NAMALWA (cell line): ENCODE measurements around the gene ATG9B.
A peak's percentile ranks its signal among the peaks of the same experiment; 100 is the strongest.
"Not testable (repeated sequence)": the region's sequence is repeated elsewhere in the genome, so short reads cannot be mapped to it uniquely, and the experiment has no call there.

Source experiments
- DNase-seq: peaks from one replicate; pipeline ENCODE4 v3.0.0-alpha.2; 2015; ENCODE audit warnings: low spot score

ATG9B gene

DNA sequence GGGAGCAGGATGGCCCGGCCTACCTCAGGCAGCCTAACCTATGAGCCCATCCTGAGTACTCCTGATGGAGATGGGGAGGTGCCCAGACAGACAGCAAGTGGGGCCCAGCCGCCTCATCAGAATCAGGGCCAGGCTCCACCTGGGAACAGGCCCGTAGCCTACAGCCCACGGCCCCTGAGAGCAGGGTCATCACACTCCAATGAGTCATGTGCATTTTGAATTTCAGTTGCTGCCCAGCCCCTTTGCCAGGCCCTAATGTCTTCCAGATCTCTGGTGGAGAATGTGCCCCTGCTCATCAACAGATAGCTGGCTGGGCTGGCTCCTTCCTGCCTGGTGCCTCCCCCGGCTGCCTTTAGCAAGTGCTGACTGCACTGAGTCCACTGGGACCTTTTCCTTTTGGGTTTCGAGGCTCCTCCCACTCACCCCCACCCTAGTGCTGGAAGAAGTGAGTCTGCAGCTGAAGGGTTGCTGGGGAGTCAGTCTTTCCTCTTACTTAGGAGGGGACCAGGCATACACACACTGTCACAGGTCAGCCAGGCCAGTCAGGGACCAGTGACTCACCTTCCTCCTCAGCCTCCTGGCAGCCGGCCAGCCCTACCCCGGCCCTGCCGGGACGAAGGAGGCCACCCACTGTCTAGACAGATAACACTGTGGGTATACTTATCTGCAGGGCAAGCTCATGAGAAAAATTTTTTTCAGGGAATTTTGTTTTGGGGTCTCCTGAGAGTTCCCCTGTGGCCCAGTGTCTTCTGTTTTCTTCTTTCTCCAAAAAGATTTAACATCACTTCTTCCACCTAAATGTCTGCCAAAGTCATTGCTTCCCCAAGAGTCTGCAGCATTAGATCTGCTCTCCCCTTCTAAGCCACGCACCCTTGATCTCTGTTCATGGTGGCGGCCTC, 14.9 kb upstream of the ATG9B start:
- DNase-seq = peak; percentile 50

DNA sequence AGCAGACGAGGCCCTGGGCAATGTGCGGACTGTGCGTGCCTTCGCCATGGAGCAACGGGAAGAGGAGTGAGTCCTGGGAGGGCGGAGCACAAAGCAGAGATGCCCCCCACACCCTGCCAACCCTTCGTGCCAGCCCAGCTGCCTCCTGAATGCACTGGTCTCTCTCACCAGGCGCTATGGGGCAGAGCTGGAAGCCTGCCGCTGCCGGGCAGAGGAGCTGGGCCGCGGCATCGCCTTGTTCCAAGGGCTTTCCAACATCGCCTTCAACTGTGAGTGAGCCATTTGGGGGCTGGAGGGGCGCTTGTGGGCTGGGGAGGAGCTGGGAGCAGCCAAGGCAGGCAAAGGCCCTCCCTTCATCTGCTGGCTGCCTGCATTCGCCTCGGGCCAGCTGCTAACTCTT, 11.6 kb upstream of the ATG9B start:
- no peak for DNase-seq

DNA sequence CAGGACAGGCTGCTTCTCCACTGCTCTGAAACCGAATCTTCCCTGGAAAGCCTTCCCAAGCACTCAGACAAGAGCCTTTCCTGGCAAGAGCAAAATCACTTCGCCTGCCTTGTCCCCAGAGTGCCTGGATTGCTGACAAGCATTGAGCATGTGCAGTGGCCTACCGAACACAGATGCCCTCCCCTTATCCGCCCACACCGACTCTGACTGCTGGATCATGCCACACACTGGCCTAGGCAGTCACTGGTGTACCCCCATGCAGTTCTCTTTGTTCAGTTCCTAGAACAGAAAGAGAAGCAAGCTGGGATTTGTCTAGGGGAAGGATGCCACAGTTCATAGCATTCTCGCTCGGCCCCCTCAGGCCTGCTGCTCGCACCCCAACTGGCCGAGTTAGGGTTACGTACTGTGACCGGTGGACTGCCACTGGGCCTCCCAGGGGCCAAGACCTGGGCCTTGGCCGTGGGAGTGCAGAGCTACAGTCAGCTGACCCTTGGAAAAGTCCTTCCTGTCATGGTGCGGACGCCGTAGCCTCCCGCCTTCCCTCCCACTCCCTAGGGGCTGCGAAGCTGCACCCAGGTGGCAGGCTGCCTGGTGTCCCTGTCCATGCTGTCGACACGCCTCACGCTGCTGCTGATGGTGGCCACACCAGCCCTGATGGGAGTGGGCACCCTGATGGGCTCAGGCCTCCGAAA, 10.9 kb upstream of the ATG9B start:
- DNase-seq = no peak

DNA sequence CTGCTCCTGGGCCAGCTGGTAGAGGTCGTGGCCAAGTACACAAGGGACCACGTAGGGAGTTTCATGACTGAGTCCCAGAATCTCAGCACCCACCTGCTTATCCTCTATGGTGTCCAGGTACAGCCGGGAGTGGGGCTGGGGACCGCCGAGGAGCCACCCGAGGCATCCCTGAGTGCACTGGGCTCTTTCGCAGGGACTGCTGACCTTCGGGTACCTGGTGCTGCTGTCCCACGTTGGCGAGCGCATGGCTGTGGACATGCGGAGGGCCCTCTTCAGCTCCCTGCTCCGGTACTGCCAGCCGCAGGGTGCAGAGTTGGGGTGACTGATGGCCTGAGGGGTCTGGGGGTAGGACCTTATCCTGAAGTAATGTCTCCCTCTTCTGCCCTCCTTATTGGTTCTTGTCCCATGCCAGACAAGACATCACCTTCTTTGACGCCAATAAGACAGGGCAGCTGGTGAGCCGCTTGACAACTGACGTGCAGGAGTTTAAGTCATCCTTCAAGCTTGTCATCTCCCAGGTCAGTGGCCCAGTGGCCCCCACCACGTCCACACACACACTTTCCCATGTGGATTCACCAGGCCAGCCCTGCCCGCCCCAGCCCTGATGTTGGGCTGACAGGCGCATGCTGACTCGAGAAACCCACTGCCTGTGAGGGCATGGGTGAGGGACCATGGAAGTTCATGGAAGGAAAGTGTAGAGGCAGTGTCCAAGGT, 10.2 kb upstream of the ATG9B start:
- no peak for DNase-seq

DNA sequence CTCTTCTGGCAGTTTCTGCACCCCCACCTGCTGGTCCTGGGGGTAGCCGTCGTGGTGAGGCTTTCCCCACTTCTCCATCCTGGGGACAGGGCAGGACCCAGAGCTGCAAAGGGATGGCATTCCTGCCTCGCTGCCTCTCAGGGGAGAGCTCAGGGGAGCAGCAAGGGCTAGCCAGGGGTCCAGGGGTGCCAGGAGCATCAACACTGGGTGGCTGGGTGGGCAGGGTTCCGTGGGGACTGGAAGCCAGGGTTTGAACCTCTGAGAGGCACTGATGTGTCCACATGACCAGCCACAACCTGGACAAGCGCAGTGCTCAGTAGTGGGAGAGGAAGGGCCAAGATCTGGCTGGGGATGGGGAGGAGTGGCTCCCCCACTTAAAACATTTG, 9.6 kb upstream of the ATG9B start:
- no peak for DNase-seq

DNA sequence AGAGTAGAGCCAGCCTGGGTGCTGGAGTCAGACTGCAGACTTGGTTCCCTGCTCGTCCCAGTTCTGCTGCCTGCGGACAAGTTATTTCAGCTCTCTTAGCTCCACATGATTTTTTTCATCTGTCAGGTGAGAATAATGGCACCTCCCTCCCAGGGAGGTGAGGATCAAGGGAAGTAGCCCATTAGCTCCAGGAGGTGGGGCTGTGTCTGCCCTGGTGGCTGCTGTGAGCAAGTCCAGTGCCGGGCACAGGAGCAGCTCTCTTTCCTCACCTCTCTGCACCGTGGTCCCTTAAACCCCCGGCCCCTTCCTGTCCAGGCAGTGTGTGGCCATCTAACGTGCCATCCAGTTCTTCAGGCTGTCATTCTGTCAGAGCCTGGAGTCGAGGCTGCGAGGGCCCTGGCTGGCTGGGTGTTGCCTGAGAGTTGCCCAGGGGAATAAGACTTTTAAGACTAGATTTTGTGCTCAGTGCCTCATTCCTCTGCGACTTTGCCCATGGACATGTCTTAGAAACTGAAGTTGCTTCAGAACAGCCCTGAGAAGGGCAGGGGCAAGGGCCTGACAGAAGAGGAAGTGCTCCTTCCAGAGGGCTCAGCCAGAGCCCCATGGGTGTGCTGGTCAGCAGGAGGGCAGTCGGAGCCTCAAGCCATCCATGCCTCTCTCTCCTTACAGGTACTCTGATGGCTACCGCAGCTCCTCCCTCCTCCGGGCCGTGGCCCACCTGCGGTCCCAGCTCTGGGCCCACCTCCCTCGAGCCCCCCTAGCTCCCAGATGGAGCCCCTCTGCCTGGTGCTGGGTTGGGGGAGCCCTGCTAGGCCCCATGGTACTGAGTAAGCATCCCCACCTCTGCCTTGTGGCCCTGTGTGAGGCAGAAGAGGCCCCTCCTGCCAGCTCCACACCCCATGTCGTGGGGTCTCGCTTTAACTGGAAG, 8.9 kb upstream of the ATG9B start:
- no peak for DNase-seq

DNA sequence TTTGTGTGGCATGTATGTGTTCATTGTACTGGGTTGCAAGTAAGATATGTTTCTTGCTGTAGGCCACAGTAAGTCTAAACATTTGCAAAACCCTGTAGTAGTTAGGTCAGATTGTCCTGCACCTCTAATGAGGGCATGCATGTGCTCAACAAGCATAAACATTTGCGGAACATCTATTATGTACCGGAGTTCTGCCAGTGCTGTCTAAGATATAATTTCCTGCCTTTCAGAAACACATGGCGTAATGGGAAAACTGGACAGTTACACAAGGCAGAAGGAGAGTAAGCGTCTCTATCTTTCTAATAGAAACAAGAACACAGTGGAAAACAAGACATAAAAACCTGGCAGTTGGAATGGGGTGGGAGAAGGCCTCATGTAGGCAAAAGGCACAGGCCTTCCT, 6.7 kb upstream of the ATG9B start:
- no peak for DNase-seq

DNA sequence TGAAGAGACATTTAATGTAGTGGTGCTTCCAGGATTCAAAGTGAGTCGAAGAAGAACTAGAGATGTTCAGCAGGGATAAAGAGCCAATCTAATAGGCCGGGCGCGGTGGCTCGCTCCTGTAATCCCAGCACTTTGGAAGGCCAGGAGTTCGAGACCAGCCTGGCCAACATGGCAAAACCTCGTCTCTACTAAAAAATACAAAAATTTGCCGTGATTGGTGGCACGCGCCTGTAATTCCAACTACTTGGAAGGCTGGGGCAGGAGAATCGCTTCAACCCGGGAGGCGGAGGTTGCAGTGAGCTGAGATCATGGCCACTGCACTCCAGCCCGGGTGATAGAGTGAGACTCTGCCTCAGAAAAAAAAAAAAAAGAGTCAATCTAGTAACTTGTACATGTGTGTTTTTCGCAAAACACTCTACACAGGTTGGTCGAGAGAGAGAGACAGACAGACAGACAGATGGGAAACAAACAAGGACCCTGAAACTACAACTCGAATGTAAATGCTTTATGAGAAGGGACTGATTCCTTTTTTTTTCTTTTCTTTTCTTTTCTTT, 4.7 kb upstream of the ATG9B start:
- no peak for DNase-seq

DNA sequence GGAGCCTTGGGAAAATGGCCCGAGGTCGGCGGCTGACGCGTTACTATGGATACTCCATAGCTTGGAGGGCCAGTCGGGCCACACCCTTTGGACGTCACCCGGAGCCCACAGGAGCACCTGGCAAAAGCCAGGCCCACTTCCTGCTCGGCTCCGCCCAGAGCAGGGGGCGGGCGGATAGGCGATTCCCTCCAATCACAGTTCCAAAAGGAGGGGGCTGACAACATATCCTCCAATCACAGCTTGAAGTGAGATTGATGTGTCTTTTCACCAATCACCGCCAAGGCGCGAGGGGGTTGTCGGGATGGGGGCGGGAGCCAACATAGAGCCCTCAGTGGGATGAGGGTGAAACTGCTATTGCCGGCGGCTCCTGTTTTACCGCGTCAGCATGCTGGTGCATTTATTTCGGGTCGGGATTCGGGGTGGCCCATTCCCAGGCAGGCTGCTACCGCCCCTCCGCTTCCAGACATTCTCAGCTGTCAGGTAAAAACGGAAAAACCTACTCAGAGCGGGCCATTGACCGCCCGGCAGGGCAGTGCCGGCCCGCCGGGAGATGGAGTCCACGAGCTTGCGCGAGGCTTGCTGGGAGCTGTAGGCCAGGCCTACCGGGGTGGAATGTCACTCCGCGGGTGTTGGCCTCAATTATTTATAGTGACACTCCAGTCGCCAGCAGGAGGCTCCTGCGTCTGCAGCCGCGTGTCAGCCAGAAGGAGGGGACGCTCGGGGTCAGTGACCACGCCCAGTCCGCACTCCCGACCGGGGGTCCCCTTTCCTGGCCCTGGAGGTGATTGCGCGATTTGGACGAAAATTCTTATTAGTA, 4.0 kb upstream of the ATG9B start, which contains the start of gene ABCB8:
ABCB8 (plus strand) TSS at position 320 of the 817 bp plus-strand sequence; CDS start at position 386, 66 bp downstream.
- DNase-seq = peak; percentile 100

DNA sequence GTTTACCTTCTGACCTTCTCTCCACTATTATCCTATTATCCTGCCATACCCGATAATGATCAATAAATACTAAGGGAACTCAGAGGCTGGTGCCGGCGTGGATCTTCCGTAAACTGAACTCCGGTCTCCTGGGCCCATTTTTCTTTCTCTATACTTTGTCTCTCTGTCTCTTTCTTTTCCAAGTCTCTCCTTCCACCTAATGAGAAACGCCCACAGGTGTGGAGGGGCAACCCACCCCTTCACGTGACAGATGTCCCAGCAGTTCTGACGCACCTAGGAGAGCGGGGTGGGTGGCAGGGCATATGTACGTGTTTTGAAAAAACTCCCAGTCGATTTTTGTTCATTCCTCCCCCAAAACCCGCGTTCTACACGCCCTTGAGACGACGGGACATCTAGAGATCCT, 3.4 kb upstream of the ATG9B start:
- DNase-seq = not testable (repeated sequence)

DNA sequence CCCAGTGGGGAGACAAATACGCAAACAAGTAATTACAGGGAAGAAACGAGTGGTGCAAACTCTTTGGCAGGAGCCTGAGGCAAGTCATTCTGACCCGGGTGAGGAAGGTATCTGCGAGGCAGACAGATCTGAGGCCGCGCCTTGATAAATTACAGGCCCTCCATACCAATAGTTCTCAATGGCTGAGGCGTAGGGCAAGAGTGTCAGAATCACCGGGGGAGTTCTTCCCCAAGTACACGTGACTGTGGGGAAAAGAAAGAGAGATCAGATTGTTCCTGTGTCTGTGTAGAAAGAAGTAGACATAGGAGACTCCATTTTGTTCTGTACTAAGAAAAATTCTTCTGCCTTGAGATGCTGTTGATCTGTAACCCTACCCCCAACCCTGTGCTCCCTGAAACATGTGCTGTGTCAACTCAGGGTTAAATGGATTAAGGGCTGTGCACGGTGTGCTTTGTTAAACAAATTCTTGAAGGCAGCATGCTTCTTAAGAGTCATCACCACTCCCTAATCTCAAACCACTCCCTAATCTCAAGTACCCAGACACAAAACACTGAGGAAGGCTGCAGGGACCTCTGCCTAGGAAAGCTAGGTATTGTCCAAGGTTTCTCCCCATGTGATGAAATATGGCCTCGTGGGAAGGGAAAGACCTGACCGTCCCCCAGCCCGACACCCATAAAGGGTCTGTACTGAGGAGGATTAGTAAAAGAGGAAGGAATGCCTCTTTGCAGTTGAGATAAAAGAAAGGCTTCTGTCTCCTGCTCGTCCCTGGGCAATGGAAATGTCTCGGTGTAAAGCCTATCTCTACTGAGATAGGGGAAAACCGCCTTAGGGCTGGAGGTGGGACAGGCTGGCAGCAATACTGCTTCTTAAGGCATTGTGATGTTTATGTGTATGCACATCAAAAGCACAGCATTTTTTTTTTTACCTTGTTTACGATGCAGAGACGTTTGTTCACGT, 2.8 kb upstream of the ATG9B start:
- DNase-seq = not testable (repeated sequence)

DNA sequence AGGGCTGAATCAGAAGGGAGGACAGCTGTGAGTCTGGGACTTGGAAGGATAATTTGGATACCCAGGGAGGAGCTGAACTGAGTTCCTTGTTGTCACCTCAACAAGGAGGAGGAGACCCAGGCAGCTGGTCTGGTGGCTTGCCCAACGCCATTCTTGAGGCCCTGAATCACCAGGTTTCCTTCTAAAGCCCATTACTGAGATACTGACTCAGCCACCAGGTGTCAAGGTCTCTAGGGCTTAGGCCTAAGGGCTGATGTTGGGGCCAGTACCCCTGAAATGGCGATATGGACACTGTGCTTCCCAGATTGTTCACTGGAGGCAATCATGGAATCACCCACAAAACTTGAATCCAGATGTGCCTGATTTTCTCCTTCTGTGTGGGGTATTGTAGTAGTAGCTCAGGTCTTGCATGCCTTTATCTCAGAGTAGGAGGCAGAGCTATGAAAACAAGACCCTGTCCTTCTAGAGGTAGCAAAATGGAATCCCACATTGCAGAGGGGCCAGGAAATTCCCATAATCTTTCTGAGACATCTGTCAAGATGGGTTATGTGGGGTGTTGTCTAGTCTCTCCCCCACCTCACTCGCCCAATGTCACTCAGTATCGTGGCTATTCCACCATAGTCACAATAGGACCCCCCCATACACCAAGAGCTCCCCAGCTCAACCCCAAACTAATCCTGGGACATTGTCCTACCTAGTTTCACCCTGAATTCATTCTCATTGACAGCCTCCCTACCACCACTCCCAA, 1.8 kb upstream of the ATG9B start:
- DNase-seq = no peak

DNA sequence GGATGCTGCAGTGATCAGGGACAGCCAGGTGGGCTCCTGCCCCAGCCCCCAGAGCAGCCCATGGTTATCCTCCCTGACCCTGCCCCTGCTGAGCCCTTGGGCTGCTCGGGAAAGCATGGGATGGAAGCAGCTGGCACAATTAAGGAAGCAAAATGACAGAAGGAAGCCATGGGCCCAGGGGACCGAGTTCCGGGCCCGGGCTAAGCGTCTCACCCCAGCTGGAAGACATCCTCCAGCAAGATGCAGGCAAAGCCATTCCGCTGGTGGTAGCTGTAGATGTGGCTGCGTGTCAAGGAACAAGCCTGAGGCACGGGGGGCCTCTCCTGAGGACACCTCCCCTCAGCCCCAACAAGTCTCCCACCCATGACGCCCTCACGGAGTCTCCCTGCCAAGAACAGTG, 1.1 kb downstream of the ATG9B start:
- no peak for DNase-seq

DNA sequence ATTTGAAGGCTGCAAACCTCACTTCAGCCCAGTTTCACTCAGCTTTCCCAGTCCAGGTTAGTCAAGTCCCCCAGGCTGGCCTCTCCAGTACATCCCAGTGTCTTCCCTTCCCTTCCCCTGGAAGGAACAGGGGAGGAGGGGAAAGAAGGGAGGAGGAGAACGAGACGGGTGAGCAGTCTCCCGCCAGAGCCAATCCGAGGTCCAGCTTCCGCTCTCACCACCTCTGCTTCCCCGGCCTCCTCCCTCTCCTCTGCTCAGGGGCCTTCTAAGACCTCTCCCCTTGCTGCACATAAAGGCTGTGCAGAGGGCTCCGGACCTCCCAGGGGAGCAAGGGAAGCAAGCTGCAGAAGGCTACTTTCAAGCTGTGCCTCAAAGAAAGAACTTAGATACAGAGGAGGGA, 4.1 kb downstream of the ATG9B start:
- DNase-seq = no peak

DNA sequence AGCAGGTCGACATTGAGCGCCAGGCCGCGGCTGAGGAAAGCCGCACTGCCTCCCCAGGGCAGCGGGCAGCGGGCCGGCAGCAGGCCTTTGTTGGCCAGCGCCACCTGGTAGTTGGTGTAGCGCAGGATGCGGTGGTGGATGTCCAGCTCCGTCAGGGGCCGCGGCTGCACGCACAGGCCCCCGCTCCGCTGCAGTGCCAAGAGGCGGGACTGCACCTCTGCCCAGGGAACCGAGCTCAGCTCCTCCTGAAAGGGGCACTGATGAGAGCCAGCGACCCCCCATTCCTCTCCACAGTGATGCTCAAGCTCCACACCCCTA, 5.2 kb downstream of the ATG9B start:
- no peak for DNase-seq

DNA sequence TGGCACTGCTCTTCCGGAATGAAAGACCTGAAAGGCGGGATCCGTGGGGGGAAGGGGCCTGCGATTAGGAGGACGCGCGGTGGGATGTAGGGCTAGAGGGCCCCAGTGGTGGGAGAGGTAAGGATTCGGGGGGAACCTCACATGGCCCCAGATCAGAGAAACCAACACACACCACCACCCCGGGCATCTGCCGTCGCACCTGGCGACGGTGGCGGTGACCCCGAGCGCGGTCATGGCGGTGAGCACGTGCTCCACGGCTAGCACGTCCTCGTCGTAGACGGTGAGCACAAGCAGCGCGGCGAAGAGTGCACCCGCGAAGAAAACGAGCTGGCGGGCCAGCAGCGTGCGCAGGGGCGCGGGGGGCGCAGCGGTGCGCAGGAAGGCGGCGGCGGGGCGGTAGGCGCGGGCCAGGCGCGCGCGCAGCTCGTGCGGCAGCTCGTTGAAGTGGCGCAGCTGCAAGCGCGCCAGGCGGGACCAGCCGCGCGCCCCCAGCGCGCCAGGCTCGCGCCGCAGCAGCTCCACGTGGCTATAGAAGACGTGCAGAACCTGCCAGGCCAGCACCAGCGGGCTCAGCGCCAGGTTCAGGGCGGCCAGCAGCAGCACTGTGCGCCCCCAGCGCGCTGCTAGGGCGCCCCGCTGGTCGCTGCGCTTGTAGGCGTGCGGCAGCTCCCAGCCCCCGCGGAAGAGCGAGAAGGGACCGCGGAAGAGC, 5.7 kb downstream of the ATG9B start:
- DNase-seq = no peak

DNA sequence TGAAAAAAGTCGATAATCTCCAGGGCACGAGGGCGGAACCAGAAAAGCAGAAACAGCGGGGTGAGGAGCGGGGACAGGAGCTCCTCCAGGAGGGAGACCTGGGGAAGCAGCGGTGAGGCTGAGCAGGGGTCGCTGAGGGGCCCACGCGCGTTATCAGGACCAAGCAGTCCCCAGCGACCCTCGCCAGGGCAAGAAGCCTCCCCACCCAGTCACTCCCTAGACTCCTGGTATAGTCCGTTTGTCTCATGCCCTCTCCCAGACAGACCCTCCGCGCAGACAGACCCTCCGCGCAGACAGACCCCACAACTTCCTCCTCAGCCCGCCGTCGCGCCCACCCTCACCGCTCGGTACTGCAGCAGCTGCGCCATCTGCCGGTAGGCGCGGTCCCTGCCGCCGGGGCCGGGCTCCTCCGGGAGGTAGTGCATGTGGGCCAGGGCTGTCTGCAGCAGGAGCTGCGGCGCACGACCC, 6.3 kb downstream of the ATG9B start:
- DNase-seq = peak; percentile 85

DNA sequence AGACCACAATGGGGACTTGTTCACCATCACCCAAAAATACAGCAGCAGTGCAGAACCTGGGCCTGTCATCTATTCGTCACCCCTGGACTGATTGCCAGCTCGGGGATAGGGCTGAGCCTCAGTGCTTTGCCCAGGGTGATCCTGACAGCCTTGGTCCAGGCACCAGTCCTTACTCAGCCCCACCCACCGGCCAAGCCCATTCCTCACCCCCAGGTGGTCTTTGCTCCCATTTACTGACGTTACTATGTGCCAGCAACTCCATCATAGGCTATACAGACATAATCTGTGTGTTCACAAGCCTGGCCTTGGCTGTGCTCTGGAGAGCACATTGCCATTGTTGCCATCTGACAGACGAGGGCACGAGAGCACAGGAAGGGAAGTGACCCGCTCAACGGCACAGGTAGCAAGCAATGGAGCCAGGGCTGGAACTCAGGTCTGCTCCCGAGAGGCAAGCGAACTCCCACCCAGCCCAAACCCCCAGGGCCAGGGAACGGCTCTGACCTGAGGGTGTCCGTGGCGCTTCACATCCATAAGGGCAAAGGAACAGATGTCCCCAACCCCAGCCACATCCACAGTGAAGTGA, 6.8 kb downstream of the ATG9B start:
- DNase-seq = no peak
